PC-9 (cell line): Measurements from ENCODE around the gene COPA. TPM values are rescaled to one million over a fixed set of nuclear protein-coding genes. Genes with fewer than 3 reads are reported as not detected.

ENCODE experiments used
- BruUV-seq: library from RNA; stranded (reverse); fragments of 400-500 nt; replicated peaks from 2 replicates; lab custom pipeline; 2021; lab: Mats Ljungman, UMichigan
- CTCF ChIA-PET: fragments of 300-600 bp; sonication (Branson Sonifier 250); formaldehyde crosslinking; loops from one replicate; lab custom pipeline; 2022; ENCODE audit warnings: antibody characterized with exemption; lab: Charles Lee
- POLR2A ChIA-PET: fragments of 300-600 bp; sonication (Branson Sonifier 250); formaldehyde crosslinking; loops from one replicate; lab custom pipeline; 2022; ENCODE audit warnings: antibody characterized with exemption; ENCODE audit not compliant: unreplicated experiment; lab: Charles Lee
- DNase-seq, 2 experiments: peaks; one replicate each; pipeline versions ENCODE4 v3.0.0 to v3.0.0-alpha.2; 2015 to 2022; ENCODE audit warnings: mixed read lengths in 1 of 2
- H2AFZ ChIP-seq: fragments of 200-600 bp; sonication (generic); 2 replicates; pipeline ENCODE4 v1.8.1; 2017; ENCODE audit warnings: antibody characterized with exemption
- H3F3A ChIP-seq: fragments of 200-600 bp; sonication (generic); 2 replicates; pipeline ENCODE4 v1.8.1; 2017; ENCODE audit warnings: antibody characterized with exemption, mild to moderate bottlenecking, low read depth; ENCODE audit not compliant: insufficient read depth
- H3K27ac ChIP-seq: fragments of 200-600 bp; sonication (generic); 2 replicates; pipeline ENCODE4 v1.6.1; 2016; ENCODE audit warnings: mixed run types
- H3K27me3 ChIP-seq: fragments of 200-600 bp; sonication (generic); 2 replicates; pipeline ENCODE4 v1.6.1; 2016; ENCODE audit warnings: low read depth, mixed run types; ENCODE audit not compliant: insufficient read depth
- H3K36me3 ChIP-seq: fragments of 200-600 bp; sonication (generic); 2 replicates; pipeline ENCODE4 v1.6.1; 2016; ENCODE audit warnings: low read depth, mixed run types
- H3K4me1 ChIP-seq: fragments of 200-600 bp; sonication (generic); replicated peaks from 2 replicates; pipeline ENCODE4 v1.6.1; 2016; ENCODE audit warnings: mixed run types; ENCODE audit not compliant: insufficient read depth
- H3K4me2 ChIP-seq: fragments of 200-600 bp; sonication (generic); 2 replicates; pipeline ENCODE4 v1.6.1; 2017; ENCODE audit warnings: mixed run types
- H3K4me3 ChIP-seq: fragments of 200-600 bp; sonication (generic); 2 replicates; pipeline ENCODE4 v1.6.1; 2016; ENCODE audit warnings: mixed run types
- H3K79me2 ChIP-seq: fragments of 200-600 bp; sonication (generic); 2 replicates; pipeline ENCODE4 v1.6.1; 2017; ENCODE audit warnings: low read depth, mixed run types
- H3K9me2 ChIP-seq: fragments of 200-600 bp; sonication (generic); 2 replicates; pipeline ENCODE4 v1.8.1; 2017; ENCODE audit warnings: mild to moderate bottlenecking; ENCODE audit not compliant: insufficient read depth
- H3K9me3 ChIP-seq: fragments of 200-600 bp; sonication (generic); 2 replicates; pipeline ENCODE4 v1.8.1; 2016; ENCODE audit warnings: low read depth; ENCODE audit not compliant: insufficient read depth
- H4K20me1 ChIP-seq: fragments of 200-600 bp; sonication (generic); 2 replicates; pipeline ENCODE4 v1.8.1; 2017; ENCODE audit not compliant: insufficient read depth
- EZH2 ChIP-seq: fragments of 200-600 bp; sonication (generic); IDR thresholded peaks from 2 replicates; pipeline ENCODE4 v1.8.0; 2017; ENCODE audit warnings: antibody characterized with exemption, low read depth
- intact Hi-C: fragments of 100-400 bp; cut with micrococcal nuclease; formaldehyde crosslinking; loops from one replicate; pipeline ENCODE4 v1.10.0; 2022; ENCODE audit not compliant: unreplicated experiment
- total RNA-seq: library from RNA; stranded (reverse); gene quantifications from 2 replicates; pipeline ENCODE4 v1.2.3, GENCODE V29; 2021
- TF ChIP-seq, protein P1 (sequence below): fragments of 200-600 bp; sonication (generic); conservative IDR thresholded peaks from 2 replicates; pipeline ENCODE4 v1.6.1; 2017; ENCODE audit warnings: mixed run types, antibody characterized with exemption, mild to moderate bottlenecking, moderate library complexity

The COPA gene
- total RNA-seq, 1 experiment from 2014 or later, result 147 TPM

DNA sequence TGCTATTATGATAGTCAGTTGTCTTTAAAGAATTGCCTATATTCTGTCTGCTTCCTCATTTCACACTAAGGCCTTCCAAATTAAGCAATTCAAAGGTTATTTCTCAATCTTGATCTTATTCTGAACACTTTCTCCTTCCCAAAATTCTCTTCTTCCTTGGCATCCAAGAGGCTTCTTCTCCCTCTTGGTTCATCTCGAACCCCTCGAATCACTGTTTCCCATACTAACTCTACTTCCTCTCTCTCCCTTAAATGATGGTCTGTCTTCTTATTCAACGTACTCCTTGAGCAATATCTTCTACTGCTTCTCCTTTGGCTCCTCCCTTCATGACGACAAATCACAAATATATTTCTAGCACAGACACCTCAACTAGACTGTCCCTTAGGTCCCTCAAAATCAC is 4.5 kb downstream of the COPA start:
- H3K4me2 ChIP-seq, result no peak overlapping the region
- ChIA-PET CTCF (interaction anchor here (0.5 to 0.6 kb wide), 2 partner anchors 37 to 79 kb away, joined by 3 to 8 read pairs; no protein-coding TSS in a partner anchor), POLR2A (no interaction called here)
- no peak overlapping the region for H3K4me3 ChIP-seq
- H3K27me3 ChIP-seq, result no peaks in the 10 kb centered on the region
- intact Hi-C loops, result no loop called here
- no peak overlapping the region for H2AFZ ChIP-seq
- no peaks in the 10 kb centered on the region; the same call in 1 of the 2 replicates for H3F3A ChIP-seq
- H3K36me3 ChIP-seq, result peaks cover 34% of the 10 kb centered on the region
- H4K20me1 ChIP-seq, result peaks cover 17% of the 10 kb centered on the region
- H3K79me2 ChIP-seq, result peaks cover 45% of the 10 kb centered on the region
- no peak for TF ChIP-seq EZH2
- TF ChIP-seq, protein P1, sequence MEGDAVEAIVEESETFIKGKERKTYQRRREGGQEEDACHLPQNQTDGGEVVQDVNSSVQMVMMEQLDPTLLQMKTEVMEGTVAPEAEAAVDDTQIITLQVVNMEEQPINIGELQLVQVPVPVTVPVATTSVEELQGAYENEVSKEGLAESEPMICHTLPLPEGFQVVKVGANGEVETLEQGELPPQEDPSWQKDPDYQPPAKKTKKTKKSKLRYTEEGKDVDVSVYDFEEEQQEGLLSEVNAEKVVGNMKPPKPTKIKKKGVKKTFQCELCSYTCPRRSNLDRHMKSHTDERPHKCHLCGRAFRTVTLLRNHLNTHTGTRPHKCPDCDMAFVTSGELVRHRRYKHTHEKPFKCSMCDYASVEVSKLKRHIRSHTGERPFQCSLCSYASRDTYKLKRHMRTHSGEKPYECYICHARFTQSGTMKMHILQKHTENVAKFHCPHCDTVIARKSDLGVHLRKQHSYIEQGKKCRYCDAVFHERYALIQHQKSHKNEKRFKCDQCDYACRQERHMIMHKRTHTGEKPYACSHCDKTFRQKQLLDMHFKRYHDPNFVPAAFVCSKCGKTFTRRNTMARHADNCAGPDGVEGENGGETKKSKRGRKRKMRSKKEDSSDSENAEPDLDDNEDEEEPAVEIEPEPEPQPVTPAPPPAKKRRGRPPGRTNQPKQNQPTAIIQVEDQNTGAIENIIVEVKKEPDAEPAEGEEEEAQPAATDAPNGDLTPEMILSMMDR, result no peak
- H3K9me2 ChIP-seq, result no peaks in the 10 kb centered on the region
- peaks cover 9% of the 10 kb centered on the region; the same call in 1 of the 2 replicates for H3K4me1 ChIP-seq
- BruUV-seq, result no TSS peak
- no peaks in the 10 kb centered on the region for H3K9me3 ChIP-seq
- no peak overlapping the region for H3K27ac ChIP-seq
- no peak for DNase-seq

DNA sequence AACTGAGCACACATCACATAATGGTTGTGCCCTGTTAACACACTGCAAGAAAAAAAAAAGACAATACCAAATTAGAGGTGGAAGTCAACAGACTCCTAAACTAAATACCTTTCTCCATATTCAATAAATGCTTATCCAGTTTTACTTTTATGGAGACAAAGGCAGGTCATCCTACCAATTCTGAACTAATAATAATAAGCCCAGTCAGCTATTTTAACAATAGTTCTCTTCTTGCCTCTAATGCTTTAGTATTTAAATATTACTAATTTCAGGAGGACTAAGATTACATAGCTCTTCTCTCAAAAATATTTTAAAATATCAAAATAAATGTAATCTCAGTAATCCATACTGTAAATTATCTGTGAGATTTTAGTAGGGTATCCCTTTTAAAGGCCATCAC is 10.5 kb downstream of the COPA start:
- Histone ChIP-seq H3K79me2 (no peaks in the 10 kb centered on the region), H2AFZ (no peak overlapping the region), H3K4me1 (no peaks in the 10 kb centered on the region), H3F3A (no peaks in the 10 kb centered on the region; the same call in 1 of the 2 replicates), H3K4me2 (no peak overlapping the region), H3K27ac (no peak overlapping the region), H3K4me3 (no peak overlapping the region), H3K9me2 (no peaks in the 10 kb centered on the region), H4K20me1 (peaks cover 22% of the 10 kb centered on the region), H3K27me3 (no peaks in the 10 kb centered on the region), H3K9me3 (no peaks in the 10 kb centered on the region), H3K36me3 (peaks cover 42% of the 10 kb centered on the region)
- DNase-seq, result no peak
- ChIA-PET POLR2A (interaction anchor here (0.6 kb wide), 2 partner anchors 12 to 120 kb away, joined by 4 to 6 read pairs; no protein-coding TSS in a partner anchor), CTCF (interaction anchor here (1.1 kb wide), 1 partner anchor 41 kb away, joined by 3 read pairs; no protein-coding TSS in a partner anchor)
- TF ChIP-seq, protein P1, result no peak
- TF ChIP-seq EZH2, result no peak
- BruUV-seq, result no TSS peak
- intact Hi-C loops, result no loop called here

DNA sequence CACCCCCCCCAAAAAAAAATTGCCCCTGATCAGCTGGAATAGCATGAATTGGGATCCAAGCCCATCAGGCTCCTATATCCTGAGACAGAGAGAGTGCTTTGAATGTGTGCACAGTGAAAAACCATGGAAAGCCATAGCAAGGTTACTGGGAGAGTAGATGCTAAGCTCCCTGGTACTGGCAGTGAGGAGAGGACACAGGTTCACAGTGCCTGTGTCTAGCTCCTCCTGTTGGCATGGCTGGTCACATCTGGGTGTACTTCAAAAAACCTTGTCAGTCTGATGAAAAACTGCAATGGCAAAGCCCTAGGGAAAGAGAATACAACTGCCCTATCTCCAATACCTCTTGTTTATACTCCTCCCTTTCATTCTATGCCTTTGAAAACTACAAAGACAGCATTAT is 12.9 kb downstream of the COPA start:
- CTCF ChIA-PET, result no interaction called here
- H3K36me3 ChIP-seq, result peaks cover 45% of the 10 kb centered on the region

More for the DNA sequence above, 12.9 kb downstream of the COPA start:
- BruUV-seq, result no TSS peak
- no peak overlapping the region for H3K4me3 ChIP-seq
- H3K27me3 ChIP-seq, result no peaks in the 10 kb centered on the region
- no peaks in the 10 kb centered on the region for H3K4me1 ChIP-seq
- no peak overlapping the region for H3K27ac ChIP-seq
- H3K4me2 ChIP-seq, result no peak overlapping the region
- DNase-seq, result no peak
- POLR2A ChIA-PET, result no interaction called here
- no peaks in the 10 kb centered on the region for H3K9me2 ChIP-seq
- intact Hi-C loops, result no loop called here
- TF ChIP-seq, protein P1, result no peak
- TF ChIP-seq EZH2, result no peak
- H3K9me3 ChIP-seq, result no peaks in the 10 kb centered on the region
- no peaks in the 10 kb centered on the region for H3F3A ChIP-seq
- H3K79me2 ChIP-seq, result no peaks in the 10 kb centered on the region
- H2AFZ ChIP-seq, result no peak overlapping the region
- peaks cover 17% of the 10 kb centered on the region; the same call in 1 of the 2 replicates for H4K20me1 ChIP-seq
